OCI-LY7 (cell line): ENCODE measurements around the gene POLE4.

Source experiments
- CTCF ChIP-seq: fragments of 200-600 bp; sonication (generic); conservative IDR thresholded peaks from 2 replicates; pipeline ENCODE4 v1.5.1; 2014; ENCODE audit warnings: mild to moderate bottlenecking, antibody characterized with exemption, low read length, moderate library complexity, mixed read lengths
- EZH2phosphoT487 ChIP-seq: fragments of 200-600 bp; sonication (generic); IDR thresholded peaks from 2 replicates; pipeline ENCODE4 v1.6.1; 2018; ENCODE audit warnings: low read depth, borderline replicate concordance, mild to moderate bottlenecking, mixed run types, antibody characterized with exemption, low read length, moderate library complexity, mixed read lengths

DNA sequence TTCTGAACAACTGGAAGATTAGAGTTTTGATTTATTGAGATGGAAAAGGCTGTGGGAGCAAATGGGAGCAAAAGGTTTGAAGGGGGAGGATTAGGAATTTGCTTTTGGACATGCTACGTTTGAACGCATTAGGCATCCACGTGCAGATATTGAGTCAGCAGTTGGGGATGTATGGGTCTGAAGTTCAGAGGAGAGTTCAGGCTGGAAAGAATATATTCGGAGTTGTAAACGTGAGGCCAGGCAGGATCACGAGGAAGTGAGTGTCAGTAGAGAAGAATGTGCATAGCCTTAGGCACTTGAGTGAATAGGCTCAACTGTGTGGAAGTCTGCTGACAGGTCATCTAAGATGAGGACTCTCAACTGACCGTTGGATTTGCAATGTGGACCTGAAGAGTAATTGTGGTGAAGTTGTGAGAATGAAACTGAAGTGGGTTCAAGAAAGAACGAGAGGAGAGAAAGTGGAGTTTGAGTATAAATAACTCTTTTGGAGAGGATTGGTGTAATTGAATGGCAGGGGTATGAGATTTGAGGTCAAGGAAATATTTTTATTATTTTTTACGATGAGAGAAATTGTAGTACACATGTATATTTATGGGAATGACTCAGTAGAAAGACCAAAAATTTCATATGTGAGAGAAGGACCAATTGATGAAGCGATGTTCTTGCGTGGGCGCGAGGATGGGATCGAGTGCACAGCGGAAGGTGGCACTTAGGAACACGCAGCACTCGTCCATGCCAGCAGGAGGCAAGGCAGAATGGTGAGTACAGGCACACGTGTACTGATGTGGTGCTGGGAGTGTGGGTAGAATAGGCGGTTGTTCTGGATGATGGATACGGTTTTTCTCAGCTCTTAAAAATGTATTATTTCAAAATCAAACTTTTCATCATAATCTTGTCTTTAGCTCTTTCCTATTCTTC is 40.5 kb upstream of the POLE4 start:
- TF ChIP-seq CTCF (no peak), EZH2phosphoT487 (no peak)
